H1 (cell line): ENCODE measurements around the gene COTL1.

ENCODE experiments used
- EP300 ChIP-seq, 2 experiments: IDR thresholded peaks; 1 replicate in 1 of 2; 2 replicates in 1 of 2; pipeline ENCODE4 v1.6.1; 2011 to 2012; ENCODE audit warnings: low read depth in 2 of 2, low read length in 2 of 2, mild to moderate bottlenecking in 2 of 2, borderline replicate concordance in 1 of 2, inconsistent platforms in 1 of 2, moderate library complexity in 1 of 2
- EZH2 ChIP-seq: fragments of 200-600 bp; sonication (generic); IDR thresholded peaks from 2 replicates; pipeline ENCODE4 v1.7.1; 2012; ENCODE audit warnings: low read depth, mild to moderate bottlenecking, moderate library complexity, low read length, inconsistent platforms; ENCODE audit not compliant: severe bottlenecking
- POLR2A ChIP-seq, 2 experiments: IDR thresholded peaks; 1 replicate in 1 of 2; 2 replicates in 1 of 2; pipeline ENCODE4 v1.6.1; 2011; ENCODE audit warnings: low read depth in 2 of 2, low read length in 2 of 2, mild to moderate bottlenecking in 2 of 2; ENCODE audit errors: control extremely low read depth in 1 of 2
- RAD21 ChIP-seq, 2 experiments: IDR thresholded peaks in 1 of 2; conservative IDR thresholded peaks in 1 of 2; 2 replicates each; pipeline ENCODE4 v1.6.1; 2011; ENCODE audit warnings: low read depth in 2 of 2, low read length in 2 of 2, improper control_type of control experiment in 1 of 2, inconsistent platforms in 1 of 2, mild to moderate bottlenecking in 1 of 2, moderate library complexity in 1 of 2
- RBBP5 ChIP-seq: IDR thresholded peaks from 2 replicates; pipeline ENCODE4 v1.7.1; 2012; ENCODE audit warnings: low read depth, mild to moderate bottlenecking, inconsistent platforms, low read length, moderate library complexity, borderline replicate concordance
- SP1 ChIP-seq: IDR thresholded peaks from 2 replicates; pipeline ENCODE4 v1.6.1; 2011; ENCODE audit warnings: low read depth, low read length
- TBP ChIP-seq: IDR thresholded peaks from 2 replicates; pipeline ENCODE4 v1.6.1; 2011; ENCODE audit warnings: low read depth, low read length, improper control_type of control experiment
- TF ChIP-seq, protein P1 (sequence below): IDR thresholded peaks from 2 replicates; pipeline ENCODE4 v1.6.1; 2012; ENCODE audit warnings: inconsistent platforms
- TF ChIP-seq, protein P2 (sequence below), 3 experiments: IDR thresholded peaks; 1 replicate in 2 of 3; 2 replicates in 1 of 3; pipeline versions ENCODE4 v1.5.1 to v1.6.1; 2011; ENCODE audit warnings: low read length in 3 of 3, mild to moderate bottlenecking in 3 of 3, inconsistent platforms in 2 of 3, low read depth in 1 of 3, moderate library complexity in 1 of 3; ENCODE audit not compliant: insufficient read depth in 1 of 3; ENCODE audit errors: control extremely low read depth in 1 of 3
- TF ChIP-seq, protein P3 (sequence below): IDR thresholded peaks from 2 replicates; pipeline ENCODE4 v1.6.1; 2011; ENCODE audit warnings: low read length, improper control_type of control experiment

DNA sequence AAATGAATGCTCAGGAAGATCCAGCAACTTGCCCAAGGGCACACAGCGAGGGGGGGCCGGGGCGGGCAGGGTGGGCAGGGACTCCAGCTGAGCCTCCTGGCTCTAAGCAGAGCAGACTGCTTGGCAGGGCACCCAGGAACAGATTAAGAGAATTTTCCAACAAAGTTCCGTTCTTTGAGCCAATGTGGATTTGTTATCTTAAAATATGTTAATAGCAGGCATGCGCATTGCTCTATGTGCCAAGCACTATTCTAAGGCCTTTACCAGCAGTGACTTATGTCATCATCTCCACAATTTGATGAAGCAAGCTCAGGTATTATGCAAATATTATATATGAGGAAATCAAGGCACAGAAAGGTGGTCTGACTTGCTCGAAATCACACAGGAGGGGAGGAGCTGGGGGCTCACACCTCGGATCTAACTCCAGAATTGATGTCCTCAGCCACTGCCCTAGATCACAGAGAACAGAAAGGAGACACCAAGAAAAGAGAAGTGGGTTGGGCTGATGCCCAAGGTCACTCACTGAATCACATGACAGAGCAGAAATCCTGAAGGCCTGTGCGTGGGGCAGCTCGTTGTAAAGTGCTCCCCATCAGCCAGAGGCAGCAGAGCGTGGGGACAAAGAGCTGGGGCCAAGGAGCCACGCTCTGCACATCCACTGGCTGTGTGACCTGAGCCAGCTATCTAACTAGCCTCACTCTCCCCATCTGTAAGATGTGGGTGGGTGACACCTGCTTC lies 90.2 kb downstream of the COTL1 start:
- TF ChIP-seq, protein P1, sequence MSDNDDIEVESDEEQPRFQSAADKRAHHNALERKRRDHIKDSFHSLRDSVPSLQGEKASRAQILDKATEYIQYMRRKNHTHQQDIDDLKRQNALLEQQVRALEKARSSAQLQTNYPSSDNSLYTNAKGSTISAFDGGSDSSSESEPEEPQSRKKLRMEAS: no peak
- TF ChIP-seq POLR2A (IDR thresholded peaks at IDR 0.05; ENCODE audit: control extremely low read depth in 1 of 2, low read depth in 2 of 2, low read length in 2 of 2) (no peak), TBP (no peak), EP300 (IDR thresholded peaks at IDR 0.05; ENCODE audit: borderline replicate concordance in 1 of 2, low read depth in 2 of 2, low read length in 2 of 2) (no peak), SP1 (no peak), RBBP5 (no peak), RAD21 (IDR thresholded peaks at IDR 0.05 in 1 of 2, conservative IDR thresholded peaks at IDR 0.05 in 1 of 2; ENCODE audit: low read depth in 2 of 2, low read length in 2 of 2) (no peak), EZH2 (no peak)
- TF ChIP-seq, protein P2, sequence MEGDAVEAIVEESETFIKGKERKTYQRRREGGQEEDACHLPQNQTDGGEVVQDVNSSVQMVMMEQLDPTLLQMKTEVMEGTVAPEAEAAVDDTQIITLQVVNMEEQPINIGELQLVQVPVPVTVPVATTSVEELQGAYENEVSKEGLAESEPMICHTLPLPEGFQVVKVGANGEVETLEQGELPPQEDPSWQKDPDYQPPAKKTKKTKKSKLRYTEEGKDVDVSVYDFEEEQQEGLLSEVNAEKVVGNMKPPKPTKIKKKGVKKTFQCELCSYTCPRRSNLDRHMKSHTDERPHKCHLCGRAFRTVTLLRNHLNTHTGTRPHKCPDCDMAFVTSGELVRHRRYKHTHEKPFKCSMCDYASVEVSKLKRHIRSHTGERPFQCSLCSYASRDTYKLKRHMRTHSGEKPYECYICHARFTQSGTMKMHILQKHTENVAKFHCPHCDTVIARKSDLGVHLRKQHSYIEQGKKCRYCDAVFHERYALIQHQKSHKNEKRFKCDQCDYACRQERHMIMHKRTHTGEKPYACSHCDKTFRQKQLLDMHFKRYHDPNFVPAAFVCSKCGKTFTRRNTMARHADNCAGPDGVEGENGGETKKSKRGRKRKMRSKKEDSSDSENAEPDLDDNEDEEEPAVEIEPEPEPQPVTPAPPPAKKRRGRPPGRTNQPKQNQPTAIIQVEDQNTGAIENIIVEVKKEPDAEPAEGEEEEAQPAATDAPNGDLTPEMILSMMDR (IDR thresholded peaks at IDR 0.05; ENCODE audit: control extremely low read depth in 1 of 3, insufficient read depth in 1 of 3, low read depth in 1 of 3, low read length in 3 of 3): no peak
- TF ChIP-seq, protein P3, sequence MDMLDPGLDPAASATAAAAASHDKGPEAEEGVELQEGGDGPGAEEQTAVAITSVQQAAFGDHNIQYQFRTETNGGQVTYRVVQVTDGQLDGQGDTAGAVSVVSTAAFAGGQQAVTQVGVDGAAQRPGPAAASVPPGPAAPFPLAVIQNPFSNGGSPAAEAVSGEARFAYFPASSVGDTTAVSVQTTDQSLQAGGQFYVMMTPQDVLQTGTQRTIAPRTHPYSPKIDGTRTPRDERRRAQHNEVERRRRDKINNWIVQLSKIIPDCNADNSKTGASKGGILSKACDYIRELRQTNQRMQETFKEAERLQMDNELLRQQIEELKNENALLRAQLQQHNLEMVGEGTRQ: no peak
